Measurements from ENCODE around the gene STX11. TPM values are rescaled to one million over a fixed set of nuclear protein-coding genes. Genes with fewer than 3 reads are reported as not detected.

STX11 gene
- total RNA-seq, 1 experiment from 2014 or later: 9.7 TPM

- peaks cover 6% of the 10 kb centered on the region; the same call in 1 of the 2 replicates for H3K36me3 ChIP-seq
- no peak for DNase-seq (ENCODE audit: low read depth in 1 of 2, low spot score in 2 of 2)
- H3K4me1 ChIP-seq (replicated peaks): peaks cover 30% of the 10 kb centered on the region
- H3K9me3 ChIP-seq (replicated peaks): no peaks in the 10 kb centered on the region
- H3K27ac ChIP-seq: peak overlapping the region; percentile 2; the same call in 1 of the 2 replicates
- peak overlapping the region; percentile 75 for H3K4me3 ChIP-seq
- H3K27me3 ChIP-seq (replicated peaks): no peaks in the 10 kb centered on the region
Observed at GRCh38 chr6:144149558-144149893, 791 bp upstream of the STX11 start.

GRCh38 chr6:144150710-144151657 lies 667 bp downstream of the STX11 start:
- Histone ChIP-seq H3K27me3 (replicated peaks) (no peaks in the 10 kb centered on the region), H3K4me1 (replicated peaks) (peaks cover 20% of the 10 kb centered on the region), H3K27ac (no peak overlapping the region), H3K36me3 (peaks cover 6% of the 10 kb centered on the region; the same call in 1 of the 2 replicates), H3K9me3 (replicated peaks) (no peaks in the 10 kb centered on the region), H3K4me3 (peak overlapping the region; percentile 75)
- peak; percentile 51 for DNase-seq (ENCODE audit: low read depth in 1 of 2, low spot score in 2 of 2)

GRCh38 chr6:144152334-144152900 lies 2.1 kb downstream of the STX11 start:
- H3K27ac ChIP-seq: no peak overlapping the region
- peaks cover 27% of the 10 kb centered on the region for H3K4me1 ChIP-seq (replicated peaks)
- H3K27me3 ChIP-seq (replicated peaks): no peaks in the 10 kb centered on the region
- no peak overlapping the region for H3K4me3 ChIP-seq
- no peak for DNase-seq (ENCODE audit: low read depth in 1 of 2, low spot score in 2 of 2)
- no peaks in the 10 kb centered on the region for H3K9me3 ChIP-seq (replicated peaks)
- H3K36me3 ChIP-seq: peaks cover 6% of the 10 kb centered on the region; the same call in 1 of the 2 replicates

- Histone ChIP-seq H3K4me3 (no peak overlapping the region), H3K9me3 (replicated peaks) (no peaks in the 10 kb centered on the region), H3K27me3 (replicated peaks) (no peaks in the 10 kb centered on the region), H3K36me3 (peaks cover 6% of the 10 kb centered on the region; the same call in 1 of the 2 replicates), H3K4me1 (replicated peaks) (peaks cover 35% of the 10 kb centered on the region), H3K27ac (no peak overlapping the region)
- DNase-seq (ENCODE audit: low read depth in 1 of 2, low spot score in 2 of 2): no peak
Observed at GRCh38 chr6:144153260-144153659, 2.9 kb downstream of the STX11 start.

GRCh38 chr6:144153971-144154370 lies 3.7 kb downstream of the STX11 start:
- Histone ChIP-seq H3K4me3 (no peak overlapping the region), H3K36me3 (peaks cover 6% of the 10 kb centered on the region; the same call in 1 of the 2 replicates), H3K27me3 (replicated peaks) (no peaks in the 10 kb centered on the region), H3K27ac (no peak overlapping the region), H3K4me1 (replicated peaks) (peaks cover 40% of the 10 kb centered on the region), H3K9me3 (replicated peaks) (no peaks in the 10 kb centered on the region)
- DNase-seq (ENCODE audit: low read depth in 1 of 2, low spot score in 2 of 2): no peak

GRCh38 chr6:144155529-144155928 lies 5.2 kb downstream of the STX11 start:
- H3K27ac ChIP-seq: no peak overlapping the region
- no peaks in the 10 kb centered on the region for H3K27me3 ChIP-seq (replicated peaks)
- H3K4me3 ChIP-seq: no peak overlapping the region
- H3K36me3 ChIP-seq: no peaks in the 10 kb centered on the region
- H3K4me1 ChIP-seq (replicated peaks): peaks cover 35% of the 10 kb centered on the region
- DNase-seq (ENCODE audit: low read depth in 1 of 2, low spot score in 2 of 2): no peak
- H3K9me3 ChIP-seq (replicated peaks): no peaks in the 10 kb centered on the region

- no peak for DNase-seq (ENCODE audit: low read depth in 1 of 2, low spot score in 2 of 2)
- Histone ChIP-seq H3K9me3 (replicated peaks) (no peaks in the 10 kb centered on the region), H3K27me3 (replicated peaks) (no peaks in the 10 kb centered on the region), H3K4me3 (no peak overlapping the region), H3K36me3 (no peaks in the 10 kb centered on the region), H3K27ac (no peak overlapping the region), H3K4me1 (replicated peaks) (peaks cover 32% of the 10 kb centered on the region)
Observed at GRCh38 chr6:144156338-144156737, 6.0 kb downstream of the STX11 start.

- H3K9me3 ChIP-seq (replicated peaks): no peaks in the 10 kb centered on the region
- H3K27me3 ChIP-seq (replicated peaks): no peaks in the 10 kb centered on the region
- H3K4me1 ChIP-seq (replicated peaks): peaks cover 30% of the 10 kb centered on the region
- H3K27ac ChIP-seq: no peak overlapping the region
- DNase-seq (ENCODE audit: low read depth in 1 of 2, low spot score in 2 of 2): peak in 1 of 2 experiments; percentile 14
- H3K4me3 ChIP-seq: no peak overlapping the region
- no peaks in the 10 kb centered on the region for H3K36me3 ChIP-seq
Observed at GRCh38 chr6:144156991-144157390, 6.7 kb downstream of the STX11 start.

- H3K27ac ChIP-seq: peak overlapping the region; percentile 65
Observed at GRCh38 chr6:144158133-144158532, 7.8 kb downstream of the STX11 start.

GRCh38 chr6:144159223-144159622 lies 8.9 kb downstream of the STX11 start:
- no peaks in the 10 kb centered on the region for H3K36me3 ChIP-seq
- no peaks in the 10 kb centered on the region for H3K9me3 ChIP-seq (replicated peaks)
- H3K27me3 ChIP-seq (replicated peaks): no peaks in the 10 kb centered on the region
- DNase-seq (ENCODE audit: low read depth in 1 of 2, low spot score in 2 of 2): no peak
- peaks cover 30% of the 10 kb centered on the region for H3K4me1 ChIP-seq (replicated peaks)
- H3K27ac ChIP-seq: peak overlapping the region; percentile 46; the same call in 1 of the 2 replicates
- H3K4me3 ChIP-seq: no peak overlapping the region

More at GRCh38 chr6:144158133-144158532, 7.8 kb downstream of the STX11 start:
- no peaks in the 10 kb centered on the region for H3K36me3 ChIP-seq
- H3K9me3 ChIP-seq (replicated peaks): no peaks in the 10 kb centered on the region
- peaks cover 30% of the 10 kb centered on the region for H3K4me1 ChIP-seq (replicated peaks)
- H3K27me3 ChIP-seq (replicated peaks): no peaks in the 10 kb centered on the region
- DNase-seq (ENCODE audit: low read depth in 1 of 2, low spot score in 2 of 2): peak; percentile 91 to 93
- H3K4me3 ChIP-seq: no peak overlapping the region

GRCh38 chr6:144159742-144160141 lies 9.4 kb downstream of the STX11 start:
- no peak for DNase-seq (ENCODE audit: low read depth in 1 of 2, low spot score in 2 of 2)
- H3K9me3 ChIP-seq (replicated peaks): no peaks in the 10 kb centered on the region
- H3K27ac ChIP-seq: no peak overlapping the region
- H3K4me1 ChIP-seq (replicated peaks): peaks cover 30% of the 10 kb centered on the region
- no peak overlapping the region for H3K4me3 ChIP-seq
- H3K36me3 ChIP-seq: no peaks in the 10 kb centered on the region
- H3K27me3 ChIP-seq (replicated peaks): no peaks in the 10 kb centered on the region

GRCh38 chr6:144160431-144161005 lies 10.2 kb downstream of the STX11 start:
- peak in 1 of 2 experiments; percentile 20 for DNase-seq (ENCODE audit: low read depth in 1 of 2, low spot score in 2 of 2)
- Histone ChIP-seq H3K36me3 (no peaks in the 10 kb centered on the region), H3K27ac (no peak overlapping the region)

GRCh38 chr6:144161975-144162374 lies 11.7 kb downstream of the STX11 start:
- H3K27me3 ChIP-seq (replicated peaks): no peaks in the 10 kb centered on the region
- H3K36me3 ChIP-seq: no peaks in the 10 kb centered on the region
- H3K27ac ChIP-seq: no peak overlapping the region
- H3K4me3 ChIP-seq: no peak overlapping the region
- peaks cover 27% of the 10 kb centered on the region for H3K4me1 ChIP-seq (replicated peaks)
- no peaks in the 10 kb centered on the region for H3K9me3 ChIP-seq (replicated peaks)
- DNase-seq (ENCODE audit: low read depth in 1 of 2, low spot score in 2 of 2): no peak

More at GRCh38 chr6:144160431-144161005, 10.2 kb downstream of the STX11 start:
- H3K9me3 ChIP-seq (replicated peaks): no peaks in the 10 kb centered on the region
- no peaks in the 10 kb centered on the region for H3K27me3 ChIP-seq (replicated peaks)
- H3K4me1 ChIP-seq (replicated peaks): peaks cover 30% of the 10 kb centered on the region
- H3K4me3 ChIP-seq: no peak overlapping the region

- no peaks in the 10 kb centered on the region; the same call in 1 of the 2 replicates for H3K36me3 ChIP-seq
- no peaks in the 10 kb centered on the region for H3K9me3 ChIP-seq (replicated peaks)
- H3K4me1 ChIP-seq (replicated peaks): peaks cover 17% of the 10 kb centered on the region
- H3K27ac ChIP-seq: no peak overlapping the region
- DNase-seq (ENCODE audit: low read depth in 1 of 2, low spot score in 2 of 2): no peak
- H3K4me3 ChIP-seq: no peak overlapping the region
- H3K27me3 ChIP-seq (replicated peaks): no peaks in the 10 kb centered on the region
Observed at GRCh38 chr6:144162977-144163376, 12.7 kb downstream of the STX11 start.

All from SJSA1 (cell line).